DND-41 (cell line): ENCODE results near the gene SNX9.

Experiments used
- ATAC-seq: fragments of 200-7000 bp; cut with Tn5 transposase; 3 replicates; pipeline ENCODE4 v1.9.1; 2021; ENCODE audit warnings: low read depth; ENCODE audit not compliant: insufficient read depth
- DNase-seq: peaks from one replicate; pipeline ENCODE4 v3.0.0-alpha.2; 2020
- H2AFZ ChIP-seq: 2 replicates; pipeline ENCODE4 v1.6.0; 2012; ENCODE audit warnings: low read depth, low read length
- H3K27ac ChIP-seq: 2 replicates; pipeline ENCODE4 v1.5.1; 2012; ENCODE audit warnings: low read length, inconsistent platforms
- H3K27me3 ChIP-seq: fragments of 200-600 bp; sonication (generic); 2 replicates; pipeline ENCODE4 v1.6.0; 2012; ENCODE audit warnings: low read length, mild to moderate bottlenecking, inconsistent platforms; ENCODE audit not compliant: insufficient read depth, poor library complexity
- H3K36me3 ChIP-seq: 2 replicates; pipeline ENCODE4 v1.5.1; 2012; ENCODE audit warnings: low read length, inconsistent platforms; ENCODE audit not compliant: insufficient read depth
- H3K4me1 ChIP-seq: 2 replicates; pipeline ENCODE4 v1.5.1; 2012; ENCODE audit warnings: mild to moderate bottlenecking, low read length; ENCODE audit not compliant: insufficient read depth
- H3K4me2 ChIP-seq: 2 replicates; pipeline ENCODE4 v1.6.0; 2012; ENCODE audit warnings: mild to moderate bottlenecking, moderate library complexity, low read length, inconsistent platforms; ENCODE audit not compliant: insufficient read depth
- H3K4me3 ChIP-seq, 2 experiments: fragments of 200-600 bp in 1 of 2; shearing (Covaris generic) in 1 of 2; 2 replicates each; pipeline ENCODE4 v1.5.1; 2012 to 2016; ENCODE audit warnings: inconsistent platforms in 2 of 2, low read length in 2 of 2, mild to moderate bottlenecking in 2 of 2, low read depth in 1 of 2, moderate library complexity in 1 of 2
- H3K79me2 ChIP-seq: 2 replicates; pipeline ENCODE4 v1.6.0; 2012; ENCODE audit warnings: low read length, inconsistent platforms; ENCODE audit not compliant: insufficient read depth
- H3K9ac ChIP-seq: 2 replicates; pipeline ENCODE4 v1.6.0; 2012; ENCODE audit warnings: low read depth, mild to moderate bottlenecking, inconsistent platforms, low read length, moderate library complexity
- H3K9me3 ChIP-seq: 2 replicates; pipeline ENCODE4 v1.5.1; 2012; ENCODE audit warnings: low read length, moderate library complexity, mild to moderate bottlenecking, inconsistent platforms; ENCODE audit not compliant: insufficient read depth, severe bottlenecking
- H4K20me1 ChIP-seq: 2 replicates; pipeline ENCODE4 v1.6.0; 2012; ENCODE audit warnings: low read length; ENCODE audit not compliant: insufficient read depth
- EZH2 ChIP-seq: IDR thresholded peaks from 3 replicates; pipeline ENCODE4 v1.6.1; 2012; ENCODE audit warnings: borderline replicate concordance, low read depth, mild to moderate bottlenecking, moderate library complexity, low read length, inconsistent platforms; ENCODE audit not compliant: severe bottlenecking
- TF ChIP-seq, protein P1 (sequence below): IDR thresholded peaks from 2 replicates; pipeline ENCODE4 v1.5.1; 2012; ENCODE audit warnings: borderline replicate concordance, low read length, moderate library complexity, mild to moderate bottlenecking; ENCODE audit not compliant: poor library complexity, severe bottlenecking; ENCODE audit errors: extremely low read depth

The SNX9 gene

DNA sequence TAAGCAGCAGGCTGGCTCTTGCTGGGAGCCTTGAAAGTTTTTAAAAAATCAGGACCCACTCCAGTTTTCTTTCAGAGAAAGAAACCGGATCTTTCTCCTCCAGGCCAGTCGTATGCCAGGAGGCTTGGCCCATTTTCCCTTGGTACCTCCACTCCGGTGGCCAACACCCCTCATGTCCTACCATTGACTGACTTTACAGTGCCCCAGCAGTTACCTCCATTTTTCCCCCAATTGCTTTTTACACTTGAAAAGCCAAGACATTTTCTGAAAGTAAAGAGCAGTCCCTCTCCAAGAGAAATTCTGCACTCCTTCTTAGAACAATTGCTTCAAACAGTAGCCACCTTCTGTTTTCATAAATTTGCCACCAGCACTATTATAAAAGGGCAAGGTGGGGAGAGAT, 47.7 kb upstream of the SNX9 start:
- Histone ChIP-seq H2AFZ (no peak overlapping the region), H3K4me1 (no peaks in the 10 kb centered on the region), H3K9ac (no peak overlapping the region), H3K9me3 (no peaks in the 10 kb centered on the region), H3K27ac (no peak overlapping the region), H3K4me3 (no peak overlapping the region), H3K36me3 (no peaks in the 10 kb centered on the region), H3K79me2 (no peaks in the 10 kb centered on the region), H4K20me1 (0 out of 2 replicates have a peak, but pooled peaks cover 5% of the 10 kb centered on the region), H3K4me2 (no peak overlapping the region), H3K27me3 (peaks cover 12% of the 10 kb centered on the region)
- DNase-seq: no peak
- no peak for ATAC-seq
- TF ChIP-seq EZH2: no peak
- TF ChIP-seq, protein P1, sequence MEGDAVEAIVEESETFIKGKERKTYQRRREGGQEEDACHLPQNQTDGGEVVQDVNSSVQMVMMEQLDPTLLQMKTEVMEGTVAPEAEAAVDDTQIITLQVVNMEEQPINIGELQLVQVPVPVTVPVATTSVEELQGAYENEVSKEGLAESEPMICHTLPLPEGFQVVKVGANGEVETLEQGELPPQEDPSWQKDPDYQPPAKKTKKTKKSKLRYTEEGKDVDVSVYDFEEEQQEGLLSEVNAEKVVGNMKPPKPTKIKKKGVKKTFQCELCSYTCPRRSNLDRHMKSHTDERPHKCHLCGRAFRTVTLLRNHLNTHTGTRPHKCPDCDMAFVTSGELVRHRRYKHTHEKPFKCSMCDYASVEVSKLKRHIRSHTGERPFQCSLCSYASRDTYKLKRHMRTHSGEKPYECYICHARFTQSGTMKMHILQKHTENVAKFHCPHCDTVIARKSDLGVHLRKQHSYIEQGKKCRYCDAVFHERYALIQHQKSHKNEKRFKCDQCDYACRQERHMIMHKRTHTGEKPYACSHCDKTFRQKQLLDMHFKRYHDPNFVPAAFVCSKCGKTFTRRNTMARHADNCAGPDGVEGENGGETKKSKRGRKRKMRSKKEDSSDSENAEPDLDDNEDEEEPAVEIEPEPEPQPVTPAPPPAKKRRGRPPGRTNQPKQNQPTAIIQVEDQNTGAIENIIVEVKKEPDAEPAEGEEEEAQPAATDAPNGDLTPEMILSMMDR: no peak

DNA sequence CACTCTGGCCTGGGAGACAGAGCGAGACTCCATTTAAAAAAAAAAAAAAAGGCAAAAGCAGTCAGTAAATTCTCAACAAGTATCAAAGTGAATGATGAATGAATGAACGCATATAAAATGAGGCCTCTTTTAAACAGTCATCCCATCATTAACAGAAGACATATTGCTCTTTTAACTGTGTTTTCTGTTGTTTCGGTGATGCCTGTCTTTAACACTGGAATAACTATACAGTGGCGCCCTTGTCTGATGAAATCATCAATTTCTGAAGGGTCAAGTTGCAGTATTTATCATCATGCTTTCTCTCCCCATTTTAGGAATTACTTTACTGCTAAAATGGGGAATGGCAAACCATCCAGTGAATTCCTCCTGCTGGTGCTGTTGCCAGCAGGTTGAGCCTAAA, 45.7 kb upstream of the SNX9 start:
- Histone ChIP-seq H3K36me3 (no peaks in the 10 kb centered on the region), H3K4me3 (no peak overlapping the region), H3K27ac (no peak overlapping the region), H3K4me2 (no peak overlapping the region), H4K20me1 (0 out of 2 replicates have a peak, but pooled peaks cover 5% of the 10 kb centered on the region), H3K27me3 (peaks cover 12% of the 10 kb centered on the region), H2AFZ (no peak overlapping the region), H3K79me2 (no peaks in the 10 kb centered on the region), H3K9ac (no peak overlapping the region), H3K4me1 (no peaks in the 10 kb centered on the region), H3K9me3 (no peaks in the 10 kb centered on the region)
- no peak for DNase-seq
- ATAC-seq: no peak
- TF ChIP-seq, protein P1: no peak
- no peak for TF ChIP-seq EZH2

DNA sequence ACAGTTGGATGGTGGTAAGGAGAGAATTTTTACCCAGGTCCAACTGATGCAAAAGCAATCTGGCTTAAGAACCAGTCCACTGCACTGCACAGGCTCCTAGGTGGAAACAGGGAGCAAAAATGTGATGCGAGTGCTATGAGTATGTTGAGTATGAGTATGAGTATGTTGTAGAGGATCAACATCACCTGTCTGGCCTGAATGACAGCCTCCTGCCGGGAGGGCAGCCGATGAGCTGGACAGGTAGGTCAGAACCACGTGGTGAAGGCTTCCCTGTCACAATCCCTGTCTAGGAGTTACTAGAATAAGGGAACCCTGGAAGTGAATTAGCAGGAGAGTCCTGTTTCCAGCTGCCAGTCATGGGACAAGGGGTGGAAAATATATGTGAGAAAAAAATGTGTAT, 44.3 kb upstream of the SNX9 start:
- H3K27me3 ChIP-seq: peaks cover 12% of the 10 kb centered on the region
- DNase-seq (no peak), ATAC-seq (no peak)
- H3K4me1 ChIP-seq: no peaks in the 10 kb centered on the region
- H4K20me1 ChIP-seq: 0 out of 2 replicates have a peak, but pooled peaks cover 5% of the 10 kb centered on the region
- no peaks in the 10 kb centered on the region for H3K9me3 ChIP-seq
- H3K36me3 ChIP-seq: no peaks in the 10 kb centered on the region
- H3K4me3 ChIP-seq: no peak overlapping the region
- no peaks in the 10 kb centered on the region for H3K79me2 ChIP-seq
- H3K27ac ChIP-seq: no peak overlapping the region
- no peak overlapping the region for H3K9ac ChIP-seq
- TF ChIP-seq EZH2: no peak
- TF ChIP-seq, protein P1: no peak
- no peak overlapping the region for H3K4me2 ChIP-seq
- no peak overlapping the region for H2AFZ ChIP-seq

DNA sequence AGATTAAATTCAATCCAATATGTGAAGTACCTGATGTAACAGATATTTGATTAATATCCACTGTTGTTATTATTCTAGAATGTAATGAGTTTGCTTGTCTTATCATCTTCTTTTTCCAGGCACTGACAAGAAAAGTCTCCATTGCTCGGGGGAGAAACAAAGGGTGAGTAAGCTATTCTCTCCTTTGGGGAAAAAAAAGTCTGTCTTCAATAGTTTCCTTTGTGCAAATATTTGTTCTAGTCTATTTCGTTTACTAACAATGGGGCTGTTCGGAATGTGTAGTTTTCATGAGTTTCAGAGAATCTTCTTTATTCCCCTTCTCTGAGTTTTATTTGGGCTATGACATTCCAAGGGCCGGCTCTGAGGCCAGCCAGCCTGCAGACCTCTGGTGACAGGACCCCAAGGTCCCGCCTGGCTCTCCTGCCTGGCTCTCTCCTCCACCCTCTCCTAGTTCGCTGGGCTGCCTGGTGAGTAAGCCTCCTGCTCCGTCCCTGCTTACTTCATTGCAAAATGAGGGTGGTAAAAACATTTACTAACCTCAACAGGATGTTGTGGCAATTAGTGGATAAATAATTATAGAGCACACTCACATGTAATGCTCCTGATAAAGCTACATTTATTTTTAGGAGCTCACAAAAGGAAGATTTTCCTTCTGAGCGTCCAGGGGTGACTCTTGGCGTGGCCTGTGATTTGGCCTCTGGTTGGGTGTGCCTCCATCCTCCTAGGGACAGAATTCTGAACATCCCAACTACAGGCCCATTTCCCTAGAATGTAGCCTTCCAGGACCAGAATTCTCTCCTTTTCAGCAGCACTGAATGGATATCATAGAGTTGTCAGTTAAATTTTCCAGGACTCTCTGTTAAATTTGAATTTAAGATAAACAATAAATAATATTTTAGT, 43.1 kb upstream of the SNX9 start:
- Histone ChIP-seq H3K9ac (no peak overlapping the region), H3K27ac (no peak overlapping the region), H3K36me3 (no peaks in the 10 kb centered on the region), H4K20me1 (no peaks in the 10 kb centered on the region), H3K4me2 (no peak overlapping the region), H3K9me3 (no peaks in the 10 kb centered on the region), H3K27me3 (peaks cover 12% of the 10 kb centered on the region), H2AFZ (no peak overlapping the region), H3K4me1 (no peaks in the 10 kb centered on the region), H3K79me2 (no peaks in the 10 kb centered on the region), H3K4me3 (no peak overlapping the region)
- TF ChIP-seq EZH2: no peak
- TF ChIP-seq, protein P1: no peak
- ATAC-seq: no peak
- no peak for DNase-seq
